LNCAP (cell line): ENCODE data around the gene JAG1.

ENCODE experiments used
- TF ChIP-seq, protein P1 (sequence below): fragments of 450-650 bp; IDR thresholded peaks from 2 replicates; pipeline ENCODE4 v1.5.1; 2017; ENCODE audit warnings: mild to moderate bottlenecking

The JAG1 gene

DNA sequence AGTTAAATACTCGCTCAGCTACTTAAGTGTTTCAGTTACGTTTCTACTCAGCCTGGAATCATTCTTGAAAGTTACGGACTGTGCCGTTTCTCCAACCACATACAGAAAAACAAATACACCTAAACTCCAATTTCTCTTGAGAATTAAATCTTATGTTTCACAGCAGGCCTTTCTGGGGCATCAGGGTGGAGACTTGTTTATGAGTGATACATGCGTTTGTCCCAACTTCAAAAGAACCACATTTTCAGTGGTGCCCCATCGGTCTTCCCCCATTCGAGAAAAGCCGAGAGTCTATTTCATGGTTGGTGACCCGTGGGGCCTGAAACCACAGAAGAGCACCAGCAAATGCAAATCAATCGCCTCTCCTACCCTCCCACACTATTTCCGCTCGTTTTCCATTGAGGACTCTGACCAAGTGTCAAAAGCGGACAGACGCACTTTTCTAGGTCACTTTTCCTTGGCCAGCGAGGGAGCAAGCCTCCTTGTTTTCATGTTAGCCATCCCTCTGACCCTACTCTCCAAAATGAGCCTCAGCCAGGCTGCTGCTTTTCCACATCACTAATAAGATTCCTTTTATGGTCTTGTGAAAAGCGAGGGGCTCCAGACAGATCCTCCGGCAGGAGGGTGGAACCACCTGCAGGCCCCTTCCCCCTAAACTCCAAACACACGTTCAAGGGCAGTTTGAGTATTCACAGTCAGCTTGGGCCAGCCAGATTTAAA, 3.1 kb downstream of the JAG1 start:
- TF ChIP-seq, protein P1, sequence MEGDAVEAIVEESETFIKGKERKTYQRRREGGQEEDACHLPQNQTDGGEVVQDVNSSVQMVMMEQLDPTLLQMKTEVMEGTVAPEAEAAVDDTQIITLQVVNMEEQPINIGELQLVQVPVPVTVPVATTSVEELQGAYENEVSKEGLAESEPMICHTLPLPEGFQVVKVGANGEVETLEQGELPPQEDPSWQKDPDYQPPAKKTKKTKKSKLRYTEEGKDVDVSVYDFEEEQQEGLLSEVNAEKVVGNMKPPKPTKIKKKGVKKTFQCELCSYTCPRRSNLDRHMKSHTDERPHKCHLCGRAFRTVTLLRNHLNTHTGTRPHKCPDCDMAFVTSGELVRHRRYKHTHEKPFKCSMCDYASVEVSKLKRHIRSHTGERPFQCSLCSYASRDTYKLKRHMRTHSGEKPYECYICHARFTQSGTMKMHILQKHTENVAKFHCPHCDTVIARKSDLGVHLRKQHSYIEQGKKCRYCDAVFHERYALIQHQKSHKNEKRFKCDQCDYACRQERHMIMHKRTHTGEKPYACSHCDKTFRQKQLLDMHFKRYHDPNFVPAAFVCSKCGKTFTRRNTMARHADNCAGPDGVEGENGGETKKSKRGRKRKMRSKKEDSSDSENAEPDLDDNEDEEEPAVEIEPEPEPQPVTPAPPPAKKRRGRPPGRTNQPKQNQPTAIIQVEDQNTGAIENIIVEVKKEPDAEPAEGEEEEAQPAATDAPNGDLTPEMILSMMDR = no peak

DNA sequence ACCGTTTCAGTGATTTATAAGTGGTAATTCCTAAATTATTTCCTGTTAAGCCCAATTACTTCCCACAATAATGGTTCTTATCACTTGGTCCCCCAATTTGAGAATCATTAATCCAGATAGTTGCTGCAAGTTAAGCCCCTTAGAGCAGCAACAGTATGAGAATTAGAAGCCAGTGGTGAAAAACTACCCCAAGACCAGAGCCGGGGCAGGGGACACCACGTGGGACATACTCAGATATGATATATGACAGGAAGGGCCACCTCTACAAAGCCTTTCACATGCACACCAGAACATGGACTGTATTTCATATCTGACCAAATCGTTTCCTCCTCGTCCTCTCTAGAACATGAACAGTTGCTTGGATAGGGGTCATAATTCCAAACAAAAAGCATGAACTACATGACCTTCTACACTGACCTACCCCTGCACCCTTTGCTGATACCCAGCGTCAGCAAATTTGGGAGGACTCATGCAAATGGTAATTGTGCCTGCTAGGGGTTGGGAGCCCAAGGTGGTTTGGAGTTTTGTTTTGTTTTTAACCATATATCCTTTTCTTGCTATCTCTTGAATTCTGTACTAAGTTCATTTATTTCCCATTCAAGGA, 3.9 kb downstream of the JAG1 start:
- TF ChIP-seq, protein P1 = no peak

DNA sequence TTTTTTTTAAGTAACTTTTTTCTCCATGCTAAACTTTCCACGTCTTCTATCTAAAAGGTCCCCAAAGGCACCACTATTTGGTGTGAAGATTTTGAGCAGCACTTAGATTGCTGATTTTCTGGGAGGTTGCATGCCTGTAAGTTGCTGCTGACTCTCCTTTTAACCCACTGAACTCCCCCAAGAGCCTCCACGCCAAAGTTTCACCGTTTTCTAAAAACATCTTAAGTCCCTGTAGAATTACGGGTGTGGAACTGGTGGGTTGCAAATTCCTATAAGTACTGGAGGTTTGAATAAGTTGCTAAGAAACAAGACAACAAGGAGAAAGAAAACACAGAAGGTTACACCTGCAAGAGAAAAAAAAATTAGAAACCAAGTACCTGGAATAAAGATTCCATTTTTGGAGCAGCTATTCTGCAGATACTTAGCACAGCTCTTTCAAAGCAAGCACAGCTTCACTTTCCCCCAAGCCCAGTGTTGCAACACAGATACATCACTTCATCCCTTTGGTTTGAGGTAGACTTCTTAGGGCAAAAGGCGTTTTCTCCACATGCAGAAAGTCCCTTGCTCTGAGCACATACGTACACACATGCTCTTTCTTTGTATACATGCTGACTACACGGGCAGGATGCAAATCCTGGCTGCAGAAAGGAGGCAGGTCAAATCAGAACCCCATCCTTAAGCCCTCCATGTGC, 5.0 kb downstream of the JAG1 start:
- TF ChIP-seq, protein P1 = no peak

DNA sequence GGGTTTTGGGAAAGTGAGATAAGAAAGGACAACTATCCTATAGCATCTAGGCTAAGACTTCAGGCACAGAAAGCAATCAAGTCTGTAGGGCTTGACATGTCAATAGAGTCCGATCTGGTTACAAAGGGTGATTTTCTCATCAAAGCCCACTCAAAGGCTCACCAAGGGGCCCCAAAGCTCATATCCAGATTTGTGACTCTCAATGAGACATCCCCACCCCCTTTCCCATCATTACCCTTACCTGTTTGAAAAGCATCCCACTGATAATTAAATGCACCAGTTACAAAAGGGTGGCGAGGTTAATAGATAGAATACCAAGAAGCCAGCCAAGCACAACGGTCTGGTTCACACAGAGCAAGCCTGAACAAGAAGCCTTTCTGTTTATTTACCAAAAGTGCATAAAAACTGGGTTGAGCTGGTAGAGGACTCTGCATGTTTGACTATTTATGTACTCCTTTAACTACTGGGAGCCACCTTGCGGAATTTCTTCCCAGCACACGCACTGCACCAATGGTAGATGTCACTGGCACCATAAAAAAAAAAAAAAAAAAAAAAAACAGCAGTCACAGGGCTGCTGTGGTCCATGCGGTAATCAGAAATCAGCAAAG, 6.1 kb downstream of the JAG1 start:
- TF ChIP-seq, protein P1 = no peak

DNA sequence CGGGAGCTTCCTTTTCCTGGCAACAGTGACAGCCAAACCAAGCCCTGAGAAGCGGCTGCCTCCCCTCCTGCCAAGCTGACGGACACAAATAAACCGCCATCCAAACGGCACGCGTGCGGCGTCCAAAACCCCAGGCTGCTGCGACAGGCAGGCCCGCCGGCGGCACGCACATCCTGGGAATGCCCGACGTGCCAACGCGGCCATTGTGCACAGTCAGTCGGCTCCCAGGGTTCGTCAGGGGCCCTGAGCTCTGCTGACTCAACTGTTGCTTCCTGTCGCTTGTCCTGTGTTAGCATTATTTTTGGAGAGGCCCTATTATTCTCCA, 6.8 kb downstream of the JAG1 start:
- TF ChIP-seq, protein P1 = no peak

DNA sequence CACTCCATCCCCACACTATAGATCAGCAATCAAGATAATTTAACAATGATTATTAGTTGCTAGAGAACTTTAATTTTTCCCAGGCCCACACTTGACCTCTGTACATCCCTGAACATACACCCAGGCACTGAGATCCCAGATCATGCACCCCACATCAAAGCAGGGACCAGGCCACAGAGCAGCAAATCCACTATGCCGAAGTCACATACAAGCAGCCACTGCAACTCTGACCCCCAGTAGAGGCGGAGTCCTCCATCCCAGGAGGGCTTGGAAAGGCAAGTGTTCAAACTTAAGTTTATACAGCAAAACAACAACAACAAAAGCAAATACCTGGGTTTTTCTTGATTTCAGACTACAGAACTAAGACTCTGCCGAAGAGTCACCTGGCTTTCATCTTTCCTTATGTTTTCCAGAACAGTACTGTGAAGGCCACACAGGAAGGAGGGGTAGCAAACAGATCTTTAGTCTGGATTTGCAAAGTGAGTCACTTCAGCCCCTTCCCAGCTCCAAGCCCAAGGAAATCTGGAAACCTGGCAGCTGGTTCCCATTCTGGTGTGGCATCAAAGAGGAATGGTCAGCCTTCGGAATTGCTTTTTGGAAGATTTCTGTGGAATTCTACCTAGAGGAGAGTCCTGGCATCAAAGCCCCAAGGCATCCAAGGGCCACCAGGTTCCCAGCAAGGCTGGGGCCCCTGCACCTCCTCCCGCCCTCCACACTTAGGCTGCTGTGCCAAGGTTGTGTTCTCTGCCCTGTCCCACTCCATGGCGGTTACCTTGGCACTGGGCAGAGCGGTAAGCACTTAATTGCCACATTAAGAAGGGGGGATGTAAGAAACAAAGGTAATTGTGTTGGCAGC, 7.3 kb downstream of the JAG1 start:
- TF ChIP-seq, protein P1 = no peak

DNA sequence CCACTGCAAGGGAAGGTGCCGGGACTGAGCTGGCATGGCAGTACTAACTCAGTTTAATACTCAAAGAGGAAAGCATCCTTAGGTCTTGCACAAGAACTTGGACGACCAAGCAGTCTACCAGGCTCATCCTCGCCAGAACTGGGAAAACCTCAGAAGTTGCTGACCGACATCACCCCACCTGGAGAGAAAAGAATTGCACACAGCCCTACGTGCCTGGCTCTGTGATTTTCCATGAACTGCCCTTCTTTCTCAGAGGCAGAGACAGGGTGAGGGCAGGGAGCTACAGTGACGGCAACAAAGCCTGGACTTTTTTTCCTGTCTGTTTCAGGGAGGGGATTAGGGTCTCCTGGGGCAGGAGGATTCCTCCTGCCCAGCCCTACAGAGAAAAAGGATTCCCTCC, 8.0 kb downstream of the JAG1 start:
- TF ChIP-seq, protein P1 = no peak
